Activated CD4-positive, alpha-beta T cell treated with anti-CD3 and anti-CD28 coated beads for 1 hour (primary cell): Measurements from ENCODE around the gene BTBD16.

ENCODE experiments used
- DNase-seq: peaks from one replicate; pipeline ENCODE4 v3.0.0-alpha.2; 2020

BTBD16 gene

DNA sequence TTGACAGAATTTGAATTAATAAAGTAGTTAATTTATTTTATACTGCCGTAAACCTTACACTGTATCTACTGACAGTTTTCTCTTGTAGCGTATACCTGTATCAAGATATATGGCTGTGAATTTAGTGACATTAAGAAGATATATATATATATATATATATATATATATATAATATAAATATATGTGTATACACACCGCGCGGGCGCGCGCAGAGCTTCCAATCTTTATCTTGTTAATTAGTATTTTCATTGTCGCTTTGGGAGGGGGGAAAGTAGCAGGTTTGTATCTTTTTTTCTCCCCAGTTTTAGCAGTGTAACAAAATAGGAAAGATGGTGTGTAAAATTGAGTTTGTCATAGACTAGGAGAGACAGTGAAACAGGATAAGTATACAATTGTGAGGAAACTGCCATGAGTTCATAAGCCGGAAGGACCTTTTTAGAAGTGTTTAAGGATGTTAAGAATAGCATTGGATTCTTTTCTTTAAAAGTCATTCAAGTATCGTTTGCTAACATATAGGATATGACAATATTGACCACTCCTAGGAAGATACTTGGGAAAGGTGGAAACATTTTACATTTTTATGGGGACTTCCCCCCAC is 105.4 kb downstream of the BTBD16 start:
- DNase-seq = no peak

GRCh38 chr10:122379041-122379440 is 107.9 kb downstream of the BTBD16 start:
- no peak for DNase-seq

- DNase-seq = no peak
Observed at GRCh38 chr10:122379537-122379936, 108.4 kb downstream of the BTBD16 start.

GRCh38 chr10:122380703-122381102 is 109.6 kb downstream of the BTBD16 start:
- no peak for DNase-seq

DNA sequence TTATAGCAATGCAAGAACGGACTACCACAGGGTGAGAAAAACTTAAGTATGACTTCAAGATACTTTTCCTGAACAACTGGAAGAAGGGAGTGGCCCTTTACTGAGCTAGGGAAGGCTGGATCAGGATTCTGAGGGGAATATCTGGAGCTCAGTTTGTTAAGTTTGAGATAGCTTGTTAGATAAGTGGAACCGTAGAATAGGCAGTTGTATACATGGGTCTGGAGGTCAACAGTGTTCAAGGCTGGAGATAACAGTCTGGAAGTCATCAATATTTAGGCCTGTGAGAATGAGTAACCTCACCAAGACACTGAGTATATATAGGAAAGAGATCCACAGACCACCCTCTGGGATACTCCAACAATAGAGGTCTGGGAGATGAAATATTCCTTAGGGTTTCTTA is 110.6 kb downstream of the BTBD16 start:
- DNase-seq = no peak

DNA sequence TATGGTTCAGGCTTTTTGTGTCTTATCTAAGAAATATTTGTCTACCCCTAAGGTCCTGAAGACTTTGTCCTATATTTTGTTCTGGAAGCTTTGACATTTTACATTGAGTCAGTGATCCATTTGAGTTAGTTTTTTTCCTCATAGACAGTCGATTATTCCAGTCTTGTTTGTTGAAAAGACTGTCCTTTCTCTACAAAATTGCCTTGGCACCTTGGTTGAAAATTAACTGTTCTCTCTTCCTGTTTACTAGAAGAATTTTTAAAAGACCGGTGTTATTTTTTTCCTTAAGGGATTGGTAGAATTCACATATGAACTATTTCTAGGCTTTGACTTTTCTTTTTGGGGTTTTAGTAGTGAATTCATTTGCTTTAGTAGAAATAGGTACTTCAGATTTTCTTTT is 115.4 kb downstream of the BTBD16 start:
- DNase-seq = no peak

- no peak for DNase-seq
Observed at GRCh38 chr10:122387572-122387971, 116.5 kb downstream of the BTBD16 start.
